Tibial nerve (tissue), 4 donors: ENCODE data around the gene EML6. TPM values are rescaled to one million over a fixed set of nuclear protein-coding genes. Genes with fewer than 3 reads are reported as not detected.

Experiments
- DNase-seq, 2 donors: peaks; one replicate each; pipeline ENCODE4 v3.0.0-alpha.2; 2019; ENCODE audit warnings: low spot score in 2 of 2
- H3K27ac ChIP-seq, 4 donors: fragments of 200-600 bp; sonication (generic) in 3 of 4; one replicate each; pipeline ENCODE4 v1.5.1; 2017 to 2019; ENCODE audit warnings: mild to moderate bottlenecking in 1 of 4
- H3K27me3 ChIP-seq, 2 donors: fragments of 200-600 bp; sonication (generic) in 1 of 2; one replicate each; pipeline versions ENCODE4 v1.5.1 to v1.6.0; 2017 to 2019
- H3K36me3 ChIP-seq, 3 donors: fragments of 200-600 bp; sonication (generic); one replicate each; pipeline ENCODE4 v1.5.1; 2018 to 2019
- H3K4me1 ChIP-seq, 4 donors: fragments of 200-600 bp; sonication (generic) in 3 of 4; one replicate each; pipeline ENCODE4 v1.5.1; 2017 to 2019
- H3K4me3 ChIP-seq, 4 donors: fragments of 200-600 bp; sonication (generic) in 3 of 4; one replicate each; pipeline ENCODE4 v1.5.1; 2017 to 2019; ENCODE audit warnings: mild to moderate bottlenecking in 1 of 4, moderate library complexity in 1 of 4
- H3K9me3 ChIP-seq, 4 donors: fragments of 200-600 bp; sonication (generic) in 3 of 4; one replicate each; pipeline ENCODE4 v1.5.1; 2017 to 2019
- CTCF ChIP-seq, 5 experiments: fragments of 200-600 bp in 3 of 5; fragments of 450-650 bp in 2 of 5; sonication (generic) in 3 of 5; IDR thresholded peaks; one replicate each; pipeline ENCODE4 v1.5.1; 2016 to 2019; ENCODE audit warnings: antibody characterized with exemption in 5 of 5, mild to moderate bottlenecking in 3 of 5, moderate library complexity in 2 of 5
- EP300 ChIP-seq, 2 donors: sonication (generic); formaldehyde crosslinking; IDR thresholded peaks; one replicate each; pipeline ENCODE4 v1.6.1; 2017; ENCODE audit warnings: antibody characterized with exemption in 2 of 2, mild to moderate bottlenecking in 1 of 2
- POLR2A ChIP-seq, 2 donors: fragments of 450-650 bp; IDR thresholded peaks; one replicate each; pipeline ENCODE4 v1.6.1; 2017; ENCODE audit warnings: antibody characterized with exemption in 2 of 2, mild to moderate bottlenecking in 2 of 2, moderate library complexity in 2 of 2
- WGBS, 2 donors: methylation state at CpG; one replicate each; pipeline ENCODE4 v1.1.5; 2018; 5-methylcytosine and 5-hydroxymethylcytosine counted together
- total RNA-seq, 4 donors: library from RNA; depleted of rRNA; stranded (reverse); fragments of >200 nt; gene quantifications; one replicate each; pipeline ENCODE4 v1.1.0, GENCODE V29; 2016

EML6 gene
- total RNA-seq, 4 donors from 2014 or later: 0.60 to 18.0 (median 0.93) TPM

DNA sequence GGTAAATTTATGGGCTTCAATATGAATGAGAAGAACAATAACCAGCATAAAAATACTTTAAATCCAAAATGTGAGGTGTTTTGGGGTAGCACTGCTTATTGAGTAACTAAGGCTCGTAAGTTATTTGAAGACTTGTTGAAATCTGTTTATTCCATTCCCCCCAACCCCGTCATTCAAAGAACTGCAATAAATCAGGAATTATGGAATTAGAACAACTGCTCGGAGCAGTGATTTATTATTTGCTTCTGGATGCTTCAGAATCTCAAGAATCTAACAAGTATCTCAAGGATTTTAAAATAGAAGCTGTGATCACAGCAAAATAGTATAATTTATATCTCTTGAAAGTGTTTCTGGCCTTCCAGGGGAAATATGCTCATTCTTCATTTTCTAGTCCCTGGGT lies 86.8 kb downstream of the EML6 start:
- Histone ChIP-seq H3K27me3 (no peaks in the 10 kb centered on the region), H3K36me3 (no peaks in the 10 kb centered on the region), H3K4me1 (no peaks in the 10 kb centered on the region), H3K9me3 (no peaks in the 10 kb centered on the region), H3K4me3 (no peak overlapping the region), H3K27ac (no peak overlapping the region)
- 68 to 75% methylated on average over 3 of the region's 3 CpGs for WGBS, 2 donors
- no peak for DNase-seq
- TF ChIP-seq CTCF (IDR thresholded peaks at IDR 0.05) (no peak), EP300 (IDR thresholded peaks at IDR 0.05) (no peak), POLR2A (IDR thresholded peaks at IDR 0.05) (no peak)

DNA sequence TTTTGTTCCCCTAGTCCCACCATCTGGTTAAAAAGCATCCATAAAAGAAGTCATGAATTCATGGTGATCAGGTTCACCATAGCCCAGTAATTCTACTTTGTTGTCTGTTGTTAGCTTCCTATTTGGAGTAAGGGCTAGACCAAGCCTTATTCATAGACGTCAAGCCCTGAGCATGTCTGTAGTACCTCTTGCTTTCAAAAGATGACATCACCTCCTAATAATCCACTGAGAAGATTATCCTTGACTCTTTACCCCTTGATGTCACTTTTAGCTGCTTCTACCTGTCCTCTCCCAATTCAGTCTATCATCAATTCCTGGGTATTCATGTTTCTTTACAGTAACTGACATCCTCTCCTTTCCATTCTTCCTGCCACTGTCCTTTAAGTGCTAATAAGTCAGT lies 90.1 kb downstream of the EML6 start:
- DNase-seq: no peak
- no peak overlapping the region for H3K27ac ChIP-seq
- no peak overlapping the region for H3K4me3 ChIP-seq
- 89 to 92% methylated on average over 1 of the region's 1 CpG for WGBS, 2 donors
- H3K27me3 ChIP-seq: no peaks in the 10 kb centered on the region
- TF ChIP-seq POLR2A (IDR thresholded peaks at IDR 0.05) (no peak), CTCF (IDR thresholded peaks at IDR 0.05) (no peak)
- no peaks in the 10 kb centered on the region for H3K9me3 ChIP-seq
- H3K4me1 ChIP-seq: no peaks in the 10 kb centered on the region
- no peaks in the 10 kb centered on the region for H3K36me3 ChIP-seq

GRCh38 chr2:54814389-54815147 lies 91.1 kb downstream of the EML6 start:
- TF ChIP-seq CTCF (IDR thresholded peaks at IDR 0.05) (no peak), POLR2A (IDR thresholded peaks at IDR 0.05) (no peak), EP300 (IDR thresholded peaks at IDR 0.05) (no peak)
- Histone ChIP-seq H3K4me3 (no peak overlapping the region), H3K36me3 (no peaks in the 10 kb centered on the region), H3K27ac (no peak overlapping the region), H3K4me1 (no peaks in the 10 kb centered on the region), H3K27me3 (no peaks in the 10 kb centered on the region), H3K9me3 (no peaks in the 10 kb centered on the region)
- no peak for DNase-seq
- 63 to 66% methylated on average over 9 of the region's 9 CpGs for WGBS, 2 donors

GRCh38 chr2:54815148-54815539 lies 91.7 kb downstream of the EML6 start:
- DNase-seq: no peak
- TF ChIP-seq CTCF (IDR thresholded peaks at IDR 0.05): no peak
- TF ChIP-seq EP300 (IDR thresholded peaks at IDR 0.05): no peak
- TF ChIP-seq POLR2A (IDR thresholded peaks at IDR 0.05): no peak
- Histone ChIP-seq H3K4me1 (no peaks in the 10 kb centered on the region), H3K36me3 (no peaks in the 10 kb centered on the region), H3K4me3 (no peak overlapping the region), H3K27ac (no peak overlapping the region), H3K9me3 (no peaks in the 10 kb centered on the region), H3K27me3 (no peaks in the 10 kb centered on the region)
- 53 to 66% methylated on average over 1 of the region's 1 CpG for WGBS, 2 donors

DNA sequence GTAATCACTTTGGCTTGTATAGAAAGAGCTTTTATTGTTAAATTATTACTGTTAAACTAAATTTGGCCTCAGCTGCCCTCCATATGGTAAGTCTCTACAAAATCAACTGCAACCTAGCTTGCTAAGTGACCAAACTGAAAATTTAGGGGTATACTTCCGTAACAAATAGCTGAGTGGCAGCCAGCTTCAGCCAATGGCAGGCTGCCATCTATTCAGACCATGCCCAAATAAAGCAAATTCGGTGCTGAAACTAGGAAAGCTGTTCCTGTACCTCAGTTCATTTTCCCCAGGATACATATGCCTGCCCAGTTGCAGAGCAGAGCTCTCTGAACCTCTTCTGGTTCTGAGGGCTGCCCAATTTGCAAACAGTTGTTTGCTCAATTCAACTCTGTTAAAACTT lies 94.8 kb downstream of the EML6 start:
- Histone ChIP-seq H3K4me3 (no peak overlapping the region), H3K4me1 (no peaks in the 10 kb centered on the region), H3K9me3 (no peaks in the 10 kb centered on the region), H3K27ac (no peak overlapping the region), H3K27me3 (no peaks in the 10 kb centered on the region), H3K36me3 (no peaks in the 10 kb centered on the region)
- 66 to 73% methylated on average over 2 of the region's 2 CpGs for WGBS, 2 donors
- TF ChIP-seq CTCF (IDR thresholded peaks at IDR 0.05) (no peak), POLR2A (IDR thresholded peaks at IDR 0.05) (no peak), EP300 (IDR thresholded peaks at IDR 0.05) (no peak)
- no peak for DNase-seq
